Measurements from ENCODE around the gene CASQ2. TPM values are rescaled to one million over a fixed set of nuclear protein-coding genes. Genes with fewer than 3 reads are reported as not detected.

The CASQ2 gene
- total RNA-seq, 4 donors from 2014 or later = 5.9 to 11.2 (median 9.4) TPM

DNA sequence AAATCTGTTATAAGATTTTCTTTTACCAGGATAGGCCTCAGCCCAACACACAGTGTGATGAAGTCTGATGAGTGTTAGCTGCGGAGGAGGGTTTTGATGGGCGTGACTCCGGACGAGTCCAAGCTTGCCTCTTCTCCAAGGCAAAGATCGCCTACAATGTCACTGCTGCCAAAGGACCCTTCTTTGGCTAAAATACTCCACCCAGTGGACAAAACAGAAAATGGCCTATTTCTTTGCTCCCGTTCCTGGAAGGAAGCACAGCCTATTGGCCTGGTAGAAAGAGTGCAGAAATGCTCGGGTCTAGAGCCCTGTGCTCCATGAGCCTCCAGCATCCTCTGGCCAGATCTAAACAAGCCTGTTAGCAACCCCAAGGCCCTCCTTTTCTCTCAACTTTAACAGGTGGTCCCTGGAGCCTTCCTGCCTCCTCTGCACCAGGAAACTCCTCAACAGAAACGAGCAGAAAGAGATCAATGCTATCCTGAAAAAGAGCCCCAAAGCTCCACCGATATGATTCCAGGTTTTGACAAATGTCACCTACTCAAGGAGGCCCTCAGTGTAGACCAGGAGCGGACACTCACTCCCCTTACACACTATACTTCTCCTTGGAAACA, 3.4 kb upstream of the CASQ2 start:
- Histone ChIP-seq H3K27me3 (no peaks in the 10 kb centered on the region), H3K9me3 (no peaks in the 10 kb centered on the region), H3K4me3 (peak overlapping the region in 1 of 4 donors; percentile 29), H3K27ac (peak overlapping the region in 2 of 4 donors; percentile 22 to 30), H3K4me1 (peaks cover 0 to 6% (median 0%) of the 10 kb centered on the region in 4 donors), H3K36me3 (no peaks in the 10 kb centered on the region)
- in situ Hi-C loops (cut with MboI; ENCODE audit: low pct_ligation_motif_present in 1 of 4, low pct_unique_long_range_greater_than_20kb in 1 of 4, low sequenced_read_pairs in 3 of 4) = loop anchor here in 3 of 4 donors (5.0 to 25.0 kb wide), 3 partner anchors 157 to 635 kb away; no protein-coding TSS in a partner anchor
- TF ChIP-seq POLR2A (IDR thresholded peaks at IDR 0.05) = no peak
- TF ChIP-seq, protein P1, sequence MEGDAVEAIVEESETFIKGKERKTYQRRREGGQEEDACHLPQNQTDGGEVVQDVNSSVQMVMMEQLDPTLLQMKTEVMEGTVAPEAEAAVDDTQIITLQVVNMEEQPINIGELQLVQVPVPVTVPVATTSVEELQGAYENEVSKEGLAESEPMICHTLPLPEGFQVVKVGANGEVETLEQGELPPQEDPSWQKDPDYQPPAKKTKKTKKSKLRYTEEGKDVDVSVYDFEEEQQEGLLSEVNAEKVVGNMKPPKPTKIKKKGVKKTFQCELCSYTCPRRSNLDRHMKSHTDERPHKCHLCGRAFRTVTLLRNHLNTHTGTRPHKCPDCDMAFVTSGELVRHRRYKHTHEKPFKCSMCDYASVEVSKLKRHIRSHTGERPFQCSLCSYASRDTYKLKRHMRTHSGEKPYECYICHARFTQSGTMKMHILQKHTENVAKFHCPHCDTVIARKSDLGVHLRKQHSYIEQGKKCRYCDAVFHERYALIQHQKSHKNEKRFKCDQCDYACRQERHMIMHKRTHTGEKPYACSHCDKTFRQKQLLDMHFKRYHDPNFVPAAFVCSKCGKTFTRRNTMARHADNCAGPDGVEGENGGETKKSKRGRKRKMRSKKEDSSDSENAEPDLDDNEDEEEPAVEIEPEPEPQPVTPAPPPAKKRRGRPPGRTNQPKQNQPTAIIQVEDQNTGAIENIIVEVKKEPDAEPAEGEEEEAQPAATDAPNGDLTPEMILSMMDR (IDR thresholded peaks at IDR 0.05) = peak; percentile 57 to 75 (median 72)
- 29 to 60% methylated on average over 1 to 10 of the region's 10 CpGs for WGBS, 2 donors (ENCODE audit: low coverage in 1 of 2)
- intact Hi-C loops (cut with DNase I; ENCODE audit: low total_unique reads) = loop anchor here (2.0 to 10.0 kb wide), 2 partner anchors 55 to 157 kb away; no protein-coding TSS in a partner anchor
- peak; percentile 39 for DNase-seq

DNA sequence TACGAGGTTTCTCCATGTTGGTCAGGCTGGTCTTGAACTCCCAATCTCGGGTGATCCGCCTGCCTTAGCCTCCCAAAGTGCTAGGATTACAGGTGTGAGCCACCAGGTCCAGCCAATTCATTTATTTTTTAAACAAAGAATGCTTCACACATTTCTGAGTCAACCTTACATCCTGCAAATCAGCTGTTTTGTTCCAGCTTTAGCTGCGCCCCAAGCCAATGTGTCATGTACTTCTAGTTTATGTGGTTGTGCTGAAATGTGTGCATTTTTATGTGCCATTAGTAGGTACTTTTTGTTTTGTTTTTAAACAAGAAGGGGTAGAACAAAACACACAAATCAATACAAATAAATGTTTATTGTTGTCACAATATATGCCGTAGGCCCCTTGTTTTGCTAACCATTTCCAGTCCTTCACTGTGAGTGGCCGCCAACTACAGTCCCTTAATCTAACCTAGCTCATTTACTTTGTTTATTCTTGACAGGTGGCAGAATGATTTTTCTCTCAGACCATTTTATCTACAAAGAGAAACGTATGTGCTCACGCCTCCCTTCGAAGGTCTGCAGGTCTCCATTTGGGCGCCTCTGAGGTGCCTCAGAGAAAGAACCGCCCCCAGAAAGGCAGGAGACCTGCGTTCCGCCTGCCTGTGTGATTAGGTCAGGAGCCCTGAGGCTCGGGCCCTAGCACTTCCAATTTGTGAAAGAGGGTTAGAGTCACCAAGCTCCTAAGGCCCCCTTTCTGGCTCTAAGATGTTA, 2.8 kb upstream of the CASQ2 start:
- intact Hi-C loops (cut with DNase I; ENCODE audit: low total_unique reads) = loop anchor here (2.0 to 10.0 kb wide), 2 partner anchors 54 to 156 kb away; no protein-coding TSS in a partner anchor
- Histone ChIP-seq H3K27ac (peak overlapping the region in 2 of 4 donors; percentile 22 to 30), H3K4me1 (peaks cover 0 to 6% (median 0%) of the 10 kb centered on the region in 4 donors), H3K4me3 (peak overlapping the region in 1 of 4 donors; percentile 29), H3K9me3 (no peaks in the 10 kb centered on the region), H3K27me3 (no peaks in the 10 kb centered on the region), H3K36me3 (no peaks in the 10 kb centered on the region)
- TF ChIP-seq, protein P1 (IDR thresholded peaks at IDR 0.05) = no peak
- TF ChIP-seq POLR2A (IDR thresholded peaks at IDR 0.05) = no peak
- no peak for TF ChIP-seq POLR2AphosphoS5 (IDR thresholded peaks at IDR 0.05)
- in situ Hi-C loops (cut with MboI; ENCODE audit: low pct_ligation_motif_present in 1 of 4, low pct_unique_long_range_greater_than_20kb in 1 of 4, low sequenced_read_pairs in 3 of 4) = loop anchor here in 3 of 4 donors (5.0 to 25.0 kb wide), 3 partner anchors 156 to 634 kb away; no protein-coding TSS in a partner anchor
- 60 to 82% methylated on average over 5 to 14 of the region's 14 CpGs for WGBS, 2 donors (ENCODE audit: low coverage in 1 of 2)
- DNase-seq = no peak

DNA sequence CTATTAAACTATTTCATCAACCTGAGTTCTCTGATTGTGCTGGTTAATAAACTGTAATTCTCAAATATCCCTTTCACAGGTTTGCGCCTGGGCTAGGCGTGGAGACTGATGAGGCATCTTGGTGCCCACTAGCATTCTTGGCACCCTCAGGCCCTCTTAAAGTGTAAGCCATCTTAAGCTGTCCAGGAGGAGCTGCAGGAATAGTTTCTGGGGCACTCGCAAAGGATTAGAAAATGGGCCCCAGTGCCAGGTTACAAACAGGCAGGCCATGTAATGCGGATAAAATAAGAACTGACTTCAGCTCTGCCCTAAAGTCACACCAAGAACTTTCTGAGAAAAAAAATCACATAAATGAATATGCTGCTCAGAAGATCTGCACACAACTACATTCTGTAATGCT, 1.1 kb downstream of the CASQ2 start:
- in situ Hi-C loops (cut with MboI; ENCODE audit: low pct_ligation_motif_present in 1 of 4, low pct_unique_long_range_greater_than_20kb in 1 of 4, low sequenced_read_pairs in 3 of 4) = loop anchor here in 2 of 4 donors (10.0 to 25.0 kb wide), 2 partner anchors 53 to 630 kb away; no protein-coding TSS in a partner anchor
- intact Hi-C loops (cut with DNase I; ENCODE audit: low total_unique reads) = no loop called here
- TF ChIP-seq, protein P1 (IDR thresholded peaks at IDR 0.05) = no peak
- TF ChIP-seq POLR2AphosphoS5 (IDR thresholded peaks at IDR 0.05) = peak in 1 of 3 donors; percentile 24

DNA sequence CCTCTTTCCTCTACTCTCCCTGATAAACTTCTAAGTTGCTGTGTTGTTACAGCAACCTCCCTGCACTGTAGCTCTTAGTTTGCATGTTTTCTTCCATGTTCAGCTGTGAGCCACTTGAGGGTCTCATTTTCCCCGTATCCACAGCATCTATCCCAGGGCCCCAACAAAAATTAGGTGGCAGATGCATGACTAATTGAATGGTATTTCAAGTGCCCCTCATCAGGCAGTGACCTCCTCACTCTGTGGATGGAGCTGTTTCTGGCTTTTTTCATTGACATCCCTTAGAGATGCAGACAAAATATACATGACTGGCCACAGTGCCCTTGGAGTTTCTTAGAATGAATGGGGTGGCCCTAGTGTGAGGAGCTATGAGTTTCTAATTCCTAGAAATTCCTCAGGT, 3.4 kb downstream of the CASQ2 start:
- no peaks in the 10 kb centered on the region for H3K27me3 ChIP-seq
- H3K27ac ChIP-seq = peak overlapping the region in 2 of 4 donors; percentile 12 to 65
- no peak overlapping the region for H3K4me3 ChIP-seq
- no peaks in the 10 kb centered on the region for H3K9me3 ChIP-seq
- WGBS, 2 donors (ENCODE audit: low coverage in 1 of 2) = 27 to 33% methylated on average over 1 of the region's 1 CpG
- TF ChIP-seq POLR2A (IDR thresholded peaks at IDR 0.05) = no peak
- TF ChIP-seq POLR2AphosphoS5 (IDR thresholded peaks at IDR 0.05) = no peak
- DNase-seq = no peak
- intact Hi-C loops (cut with DNase I; ENCODE audit: low total_unique reads) = no loop called here
- H3K4me1 ChIP-seq = peaks cover 0 to 5% (median 0%) of the 10 kb centered on the region in 4 donors
- in situ Hi-C loops (cut with MboI; ENCODE audit: low pct_ligation_motif_present in 1 of 4, low pct_unique_long_range_greater_than_20kb in 1 of 4, low sequenced_read_pairs in 3 of 4) = loop anchor here in 2 of 4 donors (10.0 to 25.0 kb wide), 2 partner anchors 50 to 628 kb away; no protein-coding TSS in a partner anchor
- H3K36me3 ChIP-seq = no peaks in the 10 kb centered on the region

More for the DNA sequence above, 1.1 kb downstream of the CASQ2 start:
- Histone ChIP-seq H3K4me3 (no peak overlapping the region), H3K27me3 (no peaks in the 10 kb centered on the region), H3K36me3 (no peaks in the 10 kb centered on the region), H3K9me3 (no peaks in the 10 kb centered on the region), H3K4me1 (peaks cover 0 to 11% (median 0%) of the 10 kb centered on the region in 4 donors), H3K27ac (peak overlapping the region; percentile 54 to 68 (median 64))
- 87 to 88% methylated on average over 3 to 4 of the region's 4 CpGs for WGBS, 2 donors (ENCODE audit: low coverage in 1 of 2)
- no peak for DNase-seq

Measured in transverse colon (tissue), 4 donors.